ENCODE results near the gene UQCC3.

The UQCC3 gene

GRCh38 chr11:62671608-62672389 is at the start of gene UQCC3, which contains the start of gene LBHD1:
UQCC3 (plus strand) TSS chr11:62671673; CDS start chr11:62671746, 73 bp downstream.
LBHD1 (minus strand) TSS chr11:62672267; CDS start chr11:62670031, 2,236 bp downstream.
- H3K4me3 ChIP-seq (ENCODE audit: low read length) = peak within 1 kb of the TSS; percentile 89
- DNase-seq (ENCODE audit: low read depth) = peak; percentile 90
- no peak for TF ChIP-seq CTCF (IDR thresholded peaks at IDR 0.05; ENCODE audit: insufficient read depth, low read depth, low read length, missing control alignments)

GRCh38 chr11:62622476-62623089 is 48.9 kb upstream of the UQCC3 start:
- DNase-seq (ENCODE audit: low read depth) = no peak
- H3K4me3 ChIP-seq (ENCODE audit: low read length) = no peak overlapping the region
- TF ChIP-seq CTCF (IDR thresholded peaks at IDR 0.05; ENCODE audit: insufficient read depth, low read depth, low read length, missing control alignments) = no peak

GRCh38 chr11:62627713-62628112 is 43.8 kb upstream of the UQCC3 start:
- DNase-seq (ENCODE audit: low read depth) = peak; percentile 26
- TF ChIP-seq CTCF (IDR thresholded peaks at IDR 0.05; ENCODE audit: insufficient read depth, low read depth, low read length, missing control alignments) = peak; percentile 21
- no peak overlapping the region for H3K4me3 ChIP-seq (ENCODE audit: low read length)

- TF ChIP-seq CTCF (IDR thresholded peaks at IDR 0.05; ENCODE audit: insufficient read depth, low read depth, low read length, missing control alignments) = no peak
- H3K4me3 ChIP-seq (ENCODE audit: low read length) = no peak overlapping the region
- no peak for DNase-seq (ENCODE audit: low read depth)
Observed at GRCh38 chr11:62632492-62632891, 39.0 kb upstream of the UQCC3 start.

- no peak for TF ChIP-seq CTCF (IDR thresholded peaks at IDR 0.05; ENCODE audit: insufficient read depth, low read depth, low read length, missing control alignments)
- no peak for DNase-seq (ENCODE audit: low read depth)
- no peak overlapping the region for H3K4me3 ChIP-seq (ENCODE audit: low read length)
Observed at GRCh38 chr11:62644220-62644619, 27.3 kb upstream of the UQCC3 start.

- H3K4me3 ChIP-seq (ENCODE audit: low read length) = peak overlapping the region; percentile 79
- TF ChIP-seq CTCF (IDR thresholded peaks at IDR 0.05; ENCODE audit: insufficient read depth, low read depth, low read length, missing control alignments) = no peak
- DNase-seq (ENCODE audit: low read depth) = no peak
Observed at GRCh38 chr11:62645671-62645945, 25.9 kb upstream of the UQCC3 start.
